B cell (primary cell): Measurements from ENCODE around the gene SH3RF3. TPM values are rescaled to one million over a fixed set of nuclear protein-coding genes. Genes with fewer than 3 reads are reported as not detected.

ENCODE experiments used
- ATAC-seq: fragments of 200-7000 bp; cut with Tn5 transposase; one replicate; pipeline ENCODE4 v1.10.0; 2021; ENCODE audit warnings: low read depth, mild to moderate bottlenecking, moderate number of reproducible peaks, moderate library complexity
- CTCF ChIA-PET: fragments of 350-600 bp; sonication (Branson Sonifier 250); formaldehyde crosslinking; loops from one replicate; lab custom pipeline; 2021; ENCODE audit warnings: antibody characterized with exemption, inconsistent platforms; lab: Charles Lee
- POLR2A ChIA-PET: fragments of 350-600 bp; sonication (Branson Sonifier 250); formaldehyde crosslinking; loops from one replicate; lab custom pipeline; 2021; ENCODE audit warnings: antibody characterized with exemption; lab: Charles Lee
- DNase-seq: peaks from one replicate; pipeline ENCODE4 v3.0.0; 2013
- H2AFZ ChIP-seq: 2 replicates; pipeline ENCODE4 v1.6.1; 2012; ENCODE audit warnings: mild to moderate bottlenecking, low read depth, low read length; ENCODE audit not compliant: insufficient read depth, poor library complexity, severe bottlenecking
- H3K27ac ChIP-seq, 2 donors: 1 replicate in 1 of 2; 2 replicates in 1 of 2; pipeline ENCODE4 v1.5.1; 2012 to 2013; ENCODE audit warnings: low read length in 2 of 2, mild to moderate bottlenecking in 2 of 2, moderate library complexity in 1 of 2
- H3K27me3 ChIP-seq, 4 experiments: fragments of 200-600 bp in 1 of 4; sonication (generic) in 1 of 4; replicated peaks in 1 of 4; 1 replicate in 2 of 4; 2 replicates in 2 of 4; pipeline versions ENCODE4 v1.6.1 to v1.7.0; 2013 to 2016; ENCODE audit warnings: low read length in 3 of 4, mild to moderate bottlenecking in 2 of 4, mixed read lengths in 1 of 4, moderate library complexity in 1 of 4; ENCODE audit not compliant: insufficient read depth in 4 of 4, control insufficient read depth in 3 of 4; ENCODE audit errors: control extremely low read depth in 1 of 4
- H3K36me3 ChIP-seq, 2 experiments: replicated peaks in 1 of 2; 1 replicate in 1 of 2; 2 replicates in 1 of 2; pipeline versions ENCODE4 v1.6.1 to v1.7.1; 2013; ENCODE audit warnings: low read length in 1 of 2; ENCODE audit not compliant: insufficient read depth in 2 of 2, control insufficient read depth in 1 of 2; ENCODE audit errors: control extremely low read depth in 1 of 2, extremely low read depth in 1 of 2
- H3K4me1 ChIP-seq, 2 donors: fragments of 200-600 bp in 1 of 2; sonication (generic) in 1 of 2; 1 replicate in 1 of 2; 2 replicates in 1 of 2; pipeline versions ENCODE4 v1.5.1 to v1.6.1; 2013 to 2017; ENCODE audit warnings: low read length in 2 of 2; ENCODE audit not compliant: control insufficient read depth in 2 of 2, insufficient read depth in 2 of 2
- H3K4me2 ChIP-seq: replicated peaks from 2 replicates; pipeline ENCODE3; 2012; ENCODE audit warnings: mild to moderate bottlenecking, low read depth, low read length; ENCODE audit not compliant: poor library complexity, severe bottlenecking
- H3K4me3 ChIP-seq, 5 experiments: fragments of 200-600 bp in 1 of 5; sonication (generic) in 1 of 5; 1 replicate in 3 of 5; 2 replicates in 2 of 5; pipeline versions ENCODE4 v1.5.1 to v1.7.0; 2011 to 2016; ENCODE audit warnings: low read length in 4 of 5, mild to moderate bottlenecking in 4 of 5, low read depth in 2 of 5, control low read depth in 1 of 5, moderate library complexity in 1 of 5; ENCODE audit not compliant: insufficient read depth in 1 of 5; ENCODE audit errors: control extremely low read depth in 1 of 5, extremely low read depth in 1 of 5
- H3K79me2 ChIP-seq: fragments of 200-600 bp; sonication (generic); one replicate; pipeline ENCODE4 v1.6.0; 2016; ENCODE audit warnings: low read length; ENCODE audit not compliant: control insufficient read depth, insufficient read depth
- H3K9ac ChIP-seq: fragments of 200-600 bp; sonication (generic); 2 replicates; pipeline ENCODE4 v1.6.1; 2017; ENCODE audit warnings: mild to moderate bottlenecking, low read length, moderate library complexity
- H3K9me3 ChIP-seq, 3 donors: one replicate each; pipeline versions ENCODE4 v1.6.1 to v1.7.1; 2013; ENCODE audit warnings: low read length in 2 of 3; ENCODE audit not compliant: control insufficient read depth in 2 of 3, insufficient read depth in 1 of 3; ENCODE audit errors: control extremely low read depth in 1 of 3
- H4K20me1 ChIP-seq: 2 replicates; pipeline ENCODE4 v1.6.0; 2012; ENCODE audit warnings: mild to moderate bottlenecking, low read length; ENCODE audit not compliant: insufficient read depth, control insufficient read depth, poor library complexity, severe bottlenecking
- H3K27ac Mint-ChIP-seq: one replicate; pipeline ENCODE4 v1.8.0; 2021; ENCODE audit warnings: mixed read lengths
- H3K27me3 Mint-ChIP-seq: one replicate; pipeline ENCODE4 v1.8.0; 2021; ENCODE audit warnings: mixed read lengths
- H3K4me1 Mint-ChIP-seq: one replicate; pipeline ENCODE4 v1.8.0; 2021; ENCODE audit warnings: mixed read lengths
- H3K4me3 Mint-ChIP-seq: one replicate; pipeline ENCODE4 v1.8.0; 2021; ENCODE audit warnings: mixed read lengths
- H3K9me3 Mint-ChIP-seq: one replicate; pipeline ENCODE4 v1.8.0; 2022; ENCODE audit warnings: mixed read lengths; ENCODE audit not compliant: insufficient read depth
- EZH2 ChIP-seq: IDR thresholded peaks from 2 replicates; pipeline ENCODE4 v1.6.1; 2012; ENCODE audit warnings: borderline replicate concordance, low read depth, mild to moderate bottlenecking, moderate library complexity, low read length; ENCODE audit not compliant: insufficient read depth, poor library complexity, severe bottlenecking
- WGBS: methylation state at CpG from one replicate; pipeline ENCODE4 v1.1.5; 2013; ENCODE audit warnings: missing lambda C conversion rate; ENCODE audit not compliant: insufficient coverage; 5-methylcytosine and 5-hydroxymethylcytosine counted together
- intact Hi-C: fragments of 100-400 bp; cut with micrococcal nuclease; formaldehyde crosslinking; loops from one replicate; pipeline ENCODE4 v1.10.0; 2022
- polyA plus RNA-seq: library from polyadenylated mRNA; depleted of rRNA; stranded (reverse); fragments of >200 nt; gene quantifications from 2 replicates; pipeline ENCODE4 v1.2.3, GENCODE V29; 2012
- total RNA-seq, 2 donors: library from RNA; stranded (reverse); fragments of 120-200 nt in 1 of 2; gene quantifications; 1 replicate in 1 of 2; 2 replicates in 1 of 2; pipeline versions ENCODE4 v1.2.3 to v1.2.4, GENCODE V29; 2013 to 2022
- TF ChIP-seq, protein P1 (sequence below): fragments of 200-600 bp; IDR thresholded peaks from one replicate; pipeline ENCODE4 v1.8.0; 2022; ENCODE audit warnings: antibody characterized with exemption, mild to moderate bottlenecking

The SH3RF3 gene
- total and polyA plus RNA-seq, 2 donors (not counting 1 experiment from before 2014, with no cell fraction given): 0.07 to 1.2 TPM

DNA sequence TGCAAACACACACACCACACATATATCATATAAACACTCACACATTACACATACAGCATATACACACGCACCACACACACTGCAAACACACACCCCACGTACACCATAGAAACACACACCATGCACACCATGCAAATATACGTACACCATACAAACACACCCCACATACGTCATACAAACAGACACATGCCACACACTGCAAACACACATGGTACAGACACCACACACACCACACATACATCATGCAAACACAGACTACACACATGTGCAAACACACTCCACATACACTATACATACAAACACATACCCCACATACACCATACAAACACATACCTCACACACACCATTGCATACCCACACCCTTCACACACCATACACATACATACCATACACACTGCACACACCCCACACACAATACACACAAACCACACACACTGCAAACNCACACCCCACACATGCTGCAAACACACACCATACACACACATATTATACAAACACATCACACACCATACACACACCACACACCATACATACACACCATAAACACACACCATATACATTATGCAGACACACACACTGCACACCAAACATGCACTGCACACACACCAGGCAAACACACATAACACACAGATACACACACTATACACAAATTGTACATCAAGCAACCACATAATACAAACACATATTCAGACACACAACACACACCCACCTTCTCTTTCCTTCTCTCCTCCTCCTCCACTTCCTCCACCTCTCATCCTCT lies 364.4 kb downstream of the SH3RF3 start:
- no peak for ATAC-seq
- H3K4me3 Mint-ChIP-seq: no peak overlapping the region
- H3K36me3 ChIP-seq: no peaks in the 10 kb centered on the region
- H3K9me3 Mint-ChIP-seq: no peaks in the 10 kb centered on the region
- no peaks in the 10 kb centered on the region for H3K79me2 ChIP-seq
- no peak overlapping the region for H2AFZ ChIP-seq
- no peaks in the 10 kb centered on the region for H3K4me1 Mint-ChIP-seq
- ChIA-PET CTCF (interaction anchor here (1.1 kb wide), 1 partner anchor 365 kb away, joined by 3 read pairs; no protein-coding TSS in a partner anchor), POLR2A (no interaction called here)
- no peak overlapping the region for H3K4me2 ChIP-seq
- no peak overlapping the region for H3K27ac Mint-ChIP-seq
- WGBS: 78% methylated on average over 4 of the region's 4 CpGs
- no peak overlapping the region for H3K4me3 ChIP-seq
- no peaks in the 10 kb centered on the region for H3K27me3 Mint-ChIP-seq
- no peaks in the 10 kb centered on the region for H4K20me1 ChIP-seq
- no peaks in the 10 kb centered on the region for H3K9me3 ChIP-seq
- no peak overlapping the region for H3K27ac ChIP-seq
- H3K27me3 ChIP-seq: no peaks in the 10 kb centered on the region
- H3K4me1 ChIP-seq: no peaks in the 10 kb centered on the region
- TF ChIP-seq, protein P1, sequence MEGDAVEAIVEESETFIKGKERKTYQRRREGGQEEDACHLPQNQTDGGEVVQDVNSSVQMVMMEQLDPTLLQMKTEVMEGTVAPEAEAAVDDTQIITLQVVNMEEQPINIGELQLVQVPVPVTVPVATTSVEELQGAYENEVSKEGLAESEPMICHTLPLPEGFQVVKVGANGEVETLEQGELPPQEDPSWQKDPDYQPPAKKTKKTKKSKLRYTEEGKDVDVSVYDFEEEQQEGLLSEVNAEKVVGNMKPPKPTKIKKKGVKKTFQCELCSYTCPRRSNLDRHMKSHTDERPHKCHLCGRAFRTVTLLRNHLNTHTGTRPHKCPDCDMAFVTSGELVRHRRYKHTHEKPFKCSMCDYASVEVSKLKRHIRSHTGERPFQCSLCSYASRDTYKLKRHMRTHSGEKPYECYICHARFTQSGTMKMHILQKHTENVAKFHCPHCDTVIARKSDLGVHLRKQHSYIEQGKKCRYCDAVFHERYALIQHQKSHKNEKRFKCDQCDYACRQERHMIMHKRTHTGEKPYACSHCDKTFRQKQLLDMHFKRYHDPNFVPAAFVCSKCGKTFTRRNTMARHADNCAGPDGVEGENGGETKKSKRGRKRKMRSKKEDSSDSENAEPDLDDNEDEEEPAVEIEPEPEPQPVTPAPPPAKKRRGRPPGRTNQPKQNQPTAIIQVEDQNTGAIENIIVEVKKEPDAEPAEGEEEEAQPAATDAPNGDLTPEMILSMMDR: no peak
- TF ChIP-seq EZH2: no peak
- intact Hi-C loops: no loop called here
- DNase-seq: no peak
- no peak overlapping the region for H3K9ac ChIP-seq

GRCh38 chr2:109494351-109494750 lies 365.3 kb downstream of the SH3RF3 start:
- WGBS: 95% methylated on average over 3 of the region's 3 CpGs
- no peaks in the 10 kb centered on the region for H4K20me1 ChIP-seq

More at GRCh38 chr2:109494351-109494750, 365.3 kb downstream of the SH3RF3 start:
- no peaks in the 10 kb centered on the region for H3K9me3 Mint-ChIP-seq
- intact Hi-C loops: no loop called here
- no peaks in the 10 kb centered on the region for H3K4me1 ChIP-seq
- no peaks in the 10 kb centered on the region for H3K27me3 Mint-ChIP-seq
- H3K4me1 Mint-ChIP-seq: no peaks in the 10 kb centered on the region
- ATAC-seq (no peak), DNase-seq (no peak)
- no peak overlapping the region for H3K27ac ChIP-seq
- CTCF ChIA-PET: interaction anchor here (0.6 kb wide), 1 partner anchor 12 kb away, joined by 3 read pairs; no protein-coding TSS in a partner anchor
- no peak overlapping the region for H3K9ac ChIP-seq
- no peak overlapping the region for H2AFZ ChIP-seq
- no peak for TF ChIP-seq EZH2
- TF ChIP-seq, protein P1: no peak
- no peaks in the 10 kb centered on the region for H3K79me2 ChIP-seq
- no peak overlapping the region for H3K4me3 Mint-ChIP-seq
- H3K36me3 ChIP-seq: no peaks in the 10 kb centered on the region
- no peaks in the 10 kb centered on the region for H3K27me3 ChIP-seq
- POLR2A ChIA-PET: no interaction called here
- no peak overlapping the region for H3K4me2 ChIP-seq
- H3K27ac Mint-ChIP-seq: no peak overlapping the region
- no peaks in the 10 kb centered on the region for H3K9me3 ChIP-seq
- no peak overlapping the region for H3K4me3 ChIP-seq
